CD14-positive monocyte (primary cell): ENCODE results near the gene ARRB2. TPM values are rescaled to one million over a fixed set of nuclear protein-coding genes. Genes with fewer than 3 reads are reported as not detected.

Experiments used
- DNase-seq, 3 donors: peaks; one replicate each; pipeline ENCODE4 v3.0.0-alpha.2; 2011 to 2022
- H2AFZ ChIP-seq: 2 replicates; pipeline ENCODE4 v1.6.0; 2012; ENCODE audit warnings: mild to moderate bottlenecking, low read depth, low read length, inconsistent platforms; ENCODE audit not compliant: insufficient read depth, poor library complexity, severe bottlenecking
- H3K27ac ChIP-seq, 2 donors: 1 replicate in 1 of 2; 2 replicates in 1 of 2; pipeline ENCODE4 v1.5.1; 2012 to 2013; ENCODE audit warnings: low read length in 2 of 2, control low read depth in 1 of 2, inconsistent platforms in 1 of 2, low read depth in 1 of 2, mild to moderate bottlenecking in 1 of 2
- H3K27me3 ChIP-seq, 2 donors: one replicate each; pipeline versions ENCODE4 v1.6.0 to v1.6.1; 2011 to 2013; ENCODE audit warnings: low read length in 2 of 2; ENCODE audit not compliant: control insufficient read depth in 2 of 2, insufficient read depth in 2 of 2
- H3K36me3 ChIP-seq, 2 donors: replicated peaks in 1 of 2; 1 replicate in 1 of 2; 2 replicates in 1 of 2; pipeline versions ENCODE4 v1.5.1 to v1.6.1; 2012 to 2013; ENCODE audit warnings: low read length in 2 of 2, control low read depth in 1 of 2, inconsistent platforms in 1 of 2, mild to moderate bottlenecking in 1 of 2; ENCODE audit not compliant: insufficient read depth in 2 of 2, control insufficient read depth in 1 of 2
- H3K4me1 ChIP-seq, 2 donors: 1 replicate in 1 of 2; 2 replicates in 1 of 2; pipeline versions ENCODE4 v1.5.1 to v1.6.1; 2012 to 2013; ENCODE audit warnings: low read length in 2 of 2, control low read depth in 1 of 2, inconsistent platforms in 1 of 2, mild to moderate bottlenecking in 1 of 2, moderate library complexity in 1 of 2; ENCODE audit not compliant: insufficient read depth in 2 of 2, control insufficient read depth in 1 of 2
- H3K4me2 ChIP-seq: replicated peaks from 2 replicates; pipeline ENCODE3; 2012; ENCODE audit warnings: low read length, moderate library complexity, mild to moderate bottlenecking; ENCODE audit not compliant: poor library complexity, severe bottlenecking; ENCODE audit errors: extremely low read depth
- H3K4me3 ChIP-seq, 3 experiments: fragments of 200-600 bp in 1 of 3; sonication (generic) in 1 of 3; replicated peaks in 1 of 3; 1 replicate in 2 of 3; 2 replicates in 1 of 3; pipeline ENCODE4 v1.5.1; 2011 to 2013; ENCODE audit warnings: low read length in 3 of 3, mild to moderate bottlenecking in 3 of 3, control low read depth in 2 of 3, low read depth in 2 of 3, inconsistent platforms in 1 of 3, moderate library complexity in 1 of 3
- H3K79me2 ChIP-seq: 2 replicates; pipeline ENCODE4 v1.6.0; 2012; ENCODE audit warnings: mild to moderate bottlenecking, control low read depth, inconsistent platforms, low read length, moderate library complexity; ENCODE audit not compliant: insufficient read depth
- H3K9ac ChIP-seq: 2 replicates; pipeline ENCODE4 v1.6.0; 2017; ENCODE audit warnings: low read length, mild to moderate bottlenecking; ENCODE audit not compliant: insufficient read depth, poor library complexity, severe bottlenecking
- H3K9me3 ChIP-seq, 2 donors: replicated peaks in 1 of 2; 1 replicate in 1 of 2; 2 replicates in 1 of 2; pipeline versions ENCODE4 v1.5.1 to v1.6.1; 2012 to 2013; ENCODE audit warnings: low read length in 2 of 2, control low read depth in 1 of 2; ENCODE audit not compliant: control insufficient read depth in 1 of 2, insufficient read depth in 1 of 2
- H4K20me1 ChIP-seq: 2 replicates; pipeline ENCODE4 v1.6.0; 2012; ENCODE audit warnings: mild to moderate bottlenecking, low read length, control low read depth, moderate library complexity; ENCODE audit not compliant: insufficient read depth
- H3K27ac Mint-ChIP-seq, 7 donors: one replicate each; pipeline ENCODE4 v1.8.0; 2020; ENCODE audit warnings: mild to moderate bottlenecking in 7 of 7, mixed read lengths in 7 of 7, moderate library complexity in 6 of 7, inconsistent platforms in 2 of 7
- H3K27me3 Mint-ChIP-seq, 3 donors: one replicate each; pipeline ENCODE4 v1.8.0; 2021 to 2022; ENCODE audit warnings: low read depth in 3 of 3, mild to moderate bottlenecking in 3 of 3, mixed read lengths in 3 of 3, moderate library complexity in 3 of 3, inconsistent platforms in 1 of 3
- H3K36me3 Mint-ChIP-seq, 2 donors: one replicate each; pipeline ENCODE4 v1.8.0; 2020; ENCODE audit warnings: mixed read lengths in 2 of 2, inconsistent platforms in 1 of 2, mild to moderate bottlenecking in 1 of 2
- H3K4me1 Mint-ChIP-seq: one replicate; pipeline ENCODE4 v1.8.0; 2020; ENCODE audit warnings: mild to moderate bottlenecking, mixed read lengths
- H3K4me3 Mint-ChIP-seq, 2 donors: one replicate each; pipeline ENCODE4 v1.8.0; 2020; ENCODE audit warnings: mild to moderate bottlenecking in 2 of 2, mixed read lengths in 2 of 2, moderate library complexity in 1 of 2
- H3K9me3 Mint-ChIP-seq, 7 donors: one replicate each; pipeline ENCODE4 v1.8.0; 2020 to 2022; ENCODE audit warnings: mixed read lengths in 7 of 7, mild to moderate bottlenecking in 6 of 7, moderate library complexity in 6 of 7, inconsistent platforms in 2 of 7
- WGBS: methylation state at CpG from one replicate; pipeline ENCODE4 v1.1.5; 2013; ENCODE audit warnings: missing lambda C conversion rate; ENCODE audit not compliant: insufficient coverage; 5-methylcytosine and 5-hydroxymethylcytosine counted together
- intact Hi-C, 2 donors: fragments of 100-400 bp; cut with micrococcal nuclease; formaldehyde crosslinking; loops; one replicate each; pipeline versions ENCODE4 v1.15.0 to v1.15.1; 2023
- polyA plus RNA-seq, 3 donors: library from polyadenylated mRNA; depleted of rRNA in 1 of 3; unstranded in 2 of 3; stranded (reverse) in 1 of 3; fragments of 300-500 nt in 2 of 3; fragments of >200 nt in 1 of 3; fragmentation: Illumina TruSeq in 2 of 3; gene quantifications; 1 replicate in 2 of 3; 2 replicates in 1 of 3; pipeline ENCODE4 v1.2.3, GENCODE V29; 2012 to 2021
- TF ChIP-seq, protein P1 (sequence below): fragments of 200-600 bp; IDR thresholded peaks from one replicate; pipeline ENCODE4 v1.8.0; 2022; ENCODE audit warnings: antibody characterized with exemption, mild to moderate bottlenecking

Gene ARRB2
- polyA plus RNA-seq, 3 donors: 134 to 760 (median 150) TPM

DNA sequence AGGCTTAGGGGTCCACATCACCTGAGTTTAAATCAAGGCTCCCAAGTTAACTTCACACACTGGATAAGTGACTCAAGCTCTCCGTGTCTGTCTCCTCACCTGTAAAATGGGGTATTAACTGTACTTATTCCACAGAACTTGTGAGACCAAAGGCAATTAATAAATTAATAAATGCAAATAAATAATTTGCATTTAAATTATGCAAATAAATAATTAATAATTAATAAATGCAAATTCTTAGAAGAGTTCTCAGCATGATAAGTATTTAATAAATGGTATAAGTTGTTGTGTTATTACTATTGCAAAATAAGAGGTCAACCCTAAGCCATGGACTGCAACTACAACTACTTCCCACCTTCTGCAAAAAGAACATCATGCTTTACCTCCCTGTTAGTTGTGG lies 43.0 kb downstream of the ARRB2 start:
- Mint-ChIP-seq H3K36me3 (no peaks in the 10 kb centered on the region), H3K4me3 (no peak overlapping the region), H3K27ac (no peak overlapping the region), H3K4me1 (peaks cover 26% of the 10 kb centered on the region), H3K27me3 (peaks cover 22 to 54% (median 25%) of the 10 kb centered on the region in 3 donors), H3K9me3 (no peaks in the 10 kb centered on the region)
- Histone ChIP-seq H3K4me3 (no peak overlapping the region), H3K27ac (no peak overlapping the region), H3K4me1 (peaks cover 19 to 20% of the 10 kb centered on the region in 2 donors), H3K27me3 (peaks cover 6 to 9% of the 10 kb centered on the region in 2 donors), H3K79me2 (no peaks in the 10 kb centered on the region), H4K20me1 (no peaks in the 10 kb centered on the region), H3K9me3 (no peaks in the 10 kb centered on the region), H3K9ac (no peak overlapping the region), H2AFZ (no peak overlapping the region), H3K36me3 (no peaks in the 10 kb centered on the region), H3K4me2 (no peak overlapping the region)
- intact Hi-C loops: no loop called here
- TF ChIP-seq, protein P1, sequence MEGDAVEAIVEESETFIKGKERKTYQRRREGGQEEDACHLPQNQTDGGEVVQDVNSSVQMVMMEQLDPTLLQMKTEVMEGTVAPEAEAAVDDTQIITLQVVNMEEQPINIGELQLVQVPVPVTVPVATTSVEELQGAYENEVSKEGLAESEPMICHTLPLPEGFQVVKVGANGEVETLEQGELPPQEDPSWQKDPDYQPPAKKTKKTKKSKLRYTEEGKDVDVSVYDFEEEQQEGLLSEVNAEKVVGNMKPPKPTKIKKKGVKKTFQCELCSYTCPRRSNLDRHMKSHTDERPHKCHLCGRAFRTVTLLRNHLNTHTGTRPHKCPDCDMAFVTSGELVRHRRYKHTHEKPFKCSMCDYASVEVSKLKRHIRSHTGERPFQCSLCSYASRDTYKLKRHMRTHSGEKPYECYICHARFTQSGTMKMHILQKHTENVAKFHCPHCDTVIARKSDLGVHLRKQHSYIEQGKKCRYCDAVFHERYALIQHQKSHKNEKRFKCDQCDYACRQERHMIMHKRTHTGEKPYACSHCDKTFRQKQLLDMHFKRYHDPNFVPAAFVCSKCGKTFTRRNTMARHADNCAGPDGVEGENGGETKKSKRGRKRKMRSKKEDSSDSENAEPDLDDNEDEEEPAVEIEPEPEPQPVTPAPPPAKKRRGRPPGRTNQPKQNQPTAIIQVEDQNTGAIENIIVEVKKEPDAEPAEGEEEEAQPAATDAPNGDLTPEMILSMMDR: no peak
- no peak for DNase-seq
- no CpG with 5 or more reads among the region's 1 CpG for WGBS

DNA sequence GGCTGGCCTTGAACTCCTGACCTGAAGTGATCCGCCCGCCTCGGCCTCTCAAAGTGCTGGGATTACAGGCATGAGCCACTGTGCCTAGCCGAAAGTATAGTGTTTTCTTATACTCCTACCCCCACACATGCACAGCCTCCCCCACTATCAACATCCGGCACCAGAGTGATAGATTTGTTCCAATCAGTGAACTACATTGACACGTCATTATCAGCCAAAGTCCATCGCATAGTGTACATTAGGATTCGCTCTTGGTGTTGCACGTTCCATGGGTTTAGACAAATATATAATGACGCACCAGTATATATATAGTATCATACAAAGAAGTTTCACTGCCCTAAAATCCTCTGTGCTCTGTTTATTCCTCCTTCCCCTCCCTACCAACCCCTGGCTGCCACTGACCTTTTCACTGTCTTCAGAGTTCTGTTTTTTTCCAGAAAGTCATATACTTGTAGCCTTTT lies 49.4 kb downstream of the ARRB2 start:
- H3K9ac ChIP-seq: no peak overlapping the region
- peaks cover 8 to 17% (median 14%) of the 10 kb centered on the region in 3 donors for H3K27me3 Mint-ChIP-seq
- H2AFZ ChIP-seq: no peak overlapping the region
- H4K20me1 ChIP-seq: no peaks in the 10 kb centered on the region
- H3K4me3 Mint-ChIP-seq: no peak overlapping the region
- H3K4me2 ChIP-seq: no peak overlapping the region
- no peaks in the 10 kb centered on the region for H3K9me3 Mint-ChIP-seq
- intact Hi-C loops: no loop called here
- peaks cover 19 to 29% of the 10 kb centered on the region in 2 donors for H3K4me1 ChIP-seq
- H3K27ac Mint-ChIP-seq: peak overlapping the region; percentile 87 to 94 (median 90)
- H3K79me2 ChIP-seq: no peaks in the 10 kb centered on the region
- WGBS: 92% methylated on average over 2 of the region's 10 CpGs
- H3K36me3 Mint-ChIP-seq: peaks cover 0 to 1% of the 10 kb centered on the region in 2 donors
- H3K9me3 ChIP-seq: no peaks in the 10 kb centered on the region
- no peaks in the 10 kb centered on the region for H3K36me3 ChIP-seq
- TF ChIP-seq, protein P1: no peak
- peak overlapping the region; percentile 26 for H3K27ac ChIP-seq
- H3K27me3 ChIP-seq: peaks cover 0 to 2% of the 10 kb centered on the region in 2 donors
- no peak overlapping the region for H3K4me3 ChIP-seq
- DNase-seq: peak; percentile 53 to 62 (median 59)
- peaks cover 18% of the 10 kb centered on the region for H3K4me1 Mint-ChIP-seq
